Measurements from ENCODE around the gene NCK2. TPM values are rescaled to one million over a fixed set of nuclear protein-coding genes. Genes with fewer than 3 reads are reported as not detected.

NCK2 gene
- total and polyA plus RNA-seq, 10 of the 15 experiments (the other 5 are each of a cell fraction or from before 2014, with no cell fraction given) = 1.2 to 30.9 (median 14.1) TPM

- TF ChIP-seq MTA3 (IDR thresholded peaks at IDR 0.05; ENCODE audit: borderline replicate concordance, low read length) (no peak), TCF3 (IDR thresholded peaks at IDR 0.05; ENCODE audit: borderline replicate concordance, insufficient read depth, low read depth, low read length) (no peak), USF2 (IDR thresholded peaks at IDR 0.05; ENCODE audit: borderline replicate concordance, low read depth, low read length) (no peak), NFYA (IDR thresholded peaks at IDR 0.05; ENCODE audit: borderline replicate concordance, low read depth, low read length) (no peak), IRF3 (IDR thresholded peaks at IDR 0.05) (no peak), BACH1 (IDR thresholded peaks at IDR 0.05; ENCODE audit: borderline replicate concordance) (no peak), FOXK2 (IDR thresholded peaks at IDR 0.05) (no peak), SIX5 (IDR thresholded peaks at IDR 0.05; ENCODE audit: low read depth, low read length, severe bottlenecking) (no peak), RAD21 (IDR thresholded peaks at IDR 0.05; ENCODE audit: insufficient read depth, low read depth, low read length) (no peak), ATF7 (IDR thresholded peaks at IDR 0.05; ENCODE audit: low read depth) (no peak)
Measured at GRCh38 chr2:105711394-105711793, 33.3 kb upstream of the NCK2 start (continued).

GRCh38 chr2:105712166-105712915 is 32.4 kb upstream of the NCK2 start:
- Histone ChIP-seq H3K9ac (ENCODE audit: control insufficient read depth, insufficient read depth, low read length) (no peak overlapping the region), H3K4me2 (ENCODE audit: control insufficient read depth, insufficient read depth) (no peak overlapping the region), H4K20me1 (ENCODE audit: control insufficient read depth, insufficient read depth) (no peaks in the 10 kb centered on the region), H3K4me1 (ENCODE audit: control insufficient read depth, insufficient read depth, low read length) (no peaks in the 10 kb centered on the region), H3K27me3 (replicated peaks in 1 of 2; ENCODE audit: control insufficient read depth in 2 of 2, insufficient read depth in 2 of 2, low read length in 1 of 2) (peaks cover 0 to 6% of the 10 kb centered on the region in 2 experiments; a peak in 2 of 4 replicates), H3K79me2 (ENCODE audit: control insufficient read depth, insufficient read depth, low read length) (no peaks in the 10 kb centered on the region), H3K27ac (ENCODE audit: control insufficient read depth, insufficient read depth) (no peak overlapping the region), H3K4me3 (no peak overlapping the region), H3K36me3 (ENCODE audit: control insufficient read depth in 2 of 2, insufficient read depth in 2 of 2, low read length in 1 of 2) (no peaks in the 10 kb centered on the region), H2AFZ (ENCODE audit: control insufficient read depth, low read depth, low read length) (no peak overlapping the region), H3K9me3 (replicated peaks; ENCODE audit: control insufficient read depth, insufficient read depth, low read length) (no peaks in the 10 kb centered on the region)
- intact Hi-C loops (cut with micrococcal nuclease; ENCODE audit: unreplicated experiment) = no loop called here
- DNase-seq (ENCODE audit: low read depth, low spot score) = no peak
- 51% methylated on average over 5 of the region's 5 CpGs for WGBS (ENCODE audit: insufficient coverage, insufficient replicate concordance, low lambda C conversion rate, missing lambda C conversion rate)
- no TSS peak for BruUV-seq (replicated peaks)
- in situ Hi-C loops (cut with MboI) = no loop called here
- ChIA-PET CTCF (no interaction called here), SMC1A (ENCODE audit: uncharacterized antibody, unreplicated experiment) (no interaction called here), POLR2A (no interaction called here), RAD21 (ENCODE audit: unreplicated experiment) (no interaction called here)
- no peak for ATAC-seq
- no peak for FAIRE-seq
- TF ChIP-seq E4F1 (IDR thresholded peaks at IDR 0.05; ENCODE audit: borderline replicate concordance, partially characterized antibody) (no peak), TARDBP (IDR thresholded peaks at IDR 0.05; ENCODE audit: borderline replicate concordance) (no peak), DPF2 (IDR thresholded peaks at IDR 0.05) (no peak), ZNF622 (IDR thresholded peaks at IDR 0.05) (no peak), GATAD2B (conservative IDR thresholded peaks at IDR 0.05; ENCODE audit: low read depth) (no peak), FOXM1 (IDR thresholded peaks at IDR 0.05; ENCODE audit: low read depth, low read length) (no peak), IKZF1 (conservative IDR thresholded peaks at IDR 0.05) (no peak), JUND (IDR thresholded peaks at IDR 0.05; ENCODE audit: low read depth, low read length) (no peak), HDAC6 (IDR thresholded peaks at IDR 0.05; ENCODE audit: unreplicated experiment) (no peak), SMAD1 (IDR thresholded peaks at IDR 0.05; ENCODE audit: low read depth, partially characterized antibody) (no peak)

Measured in GM12878 (cell line).